ENCODE measurements around the gene EMILIN3.

DNA sequence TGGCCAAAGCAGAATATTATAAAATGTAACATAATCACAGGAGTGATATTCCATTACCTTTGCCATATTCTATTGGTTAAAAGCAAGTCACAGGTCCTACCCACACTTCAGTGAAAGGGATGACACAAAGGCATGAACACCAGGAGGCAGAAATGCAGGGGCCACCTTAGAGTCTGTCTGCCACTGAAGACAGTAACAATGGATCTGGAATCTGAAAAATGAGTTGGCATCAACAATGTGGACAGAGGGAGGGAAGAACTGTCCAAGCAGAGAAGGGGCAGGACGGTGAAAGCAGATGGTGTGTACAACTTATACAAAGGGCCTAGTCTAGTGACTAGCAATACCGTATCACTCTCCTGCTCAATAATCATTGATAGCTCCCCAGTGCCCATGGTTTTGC, 32.6 kb downstream of the EMILIN3 start:
- TF ChIP-seq CTCF (IDR thresholded peaks at IDR 0.05; ENCODE audit: insufficient read depth, low read length) = no peak
- TF ChIP-seq, protein P1, sequence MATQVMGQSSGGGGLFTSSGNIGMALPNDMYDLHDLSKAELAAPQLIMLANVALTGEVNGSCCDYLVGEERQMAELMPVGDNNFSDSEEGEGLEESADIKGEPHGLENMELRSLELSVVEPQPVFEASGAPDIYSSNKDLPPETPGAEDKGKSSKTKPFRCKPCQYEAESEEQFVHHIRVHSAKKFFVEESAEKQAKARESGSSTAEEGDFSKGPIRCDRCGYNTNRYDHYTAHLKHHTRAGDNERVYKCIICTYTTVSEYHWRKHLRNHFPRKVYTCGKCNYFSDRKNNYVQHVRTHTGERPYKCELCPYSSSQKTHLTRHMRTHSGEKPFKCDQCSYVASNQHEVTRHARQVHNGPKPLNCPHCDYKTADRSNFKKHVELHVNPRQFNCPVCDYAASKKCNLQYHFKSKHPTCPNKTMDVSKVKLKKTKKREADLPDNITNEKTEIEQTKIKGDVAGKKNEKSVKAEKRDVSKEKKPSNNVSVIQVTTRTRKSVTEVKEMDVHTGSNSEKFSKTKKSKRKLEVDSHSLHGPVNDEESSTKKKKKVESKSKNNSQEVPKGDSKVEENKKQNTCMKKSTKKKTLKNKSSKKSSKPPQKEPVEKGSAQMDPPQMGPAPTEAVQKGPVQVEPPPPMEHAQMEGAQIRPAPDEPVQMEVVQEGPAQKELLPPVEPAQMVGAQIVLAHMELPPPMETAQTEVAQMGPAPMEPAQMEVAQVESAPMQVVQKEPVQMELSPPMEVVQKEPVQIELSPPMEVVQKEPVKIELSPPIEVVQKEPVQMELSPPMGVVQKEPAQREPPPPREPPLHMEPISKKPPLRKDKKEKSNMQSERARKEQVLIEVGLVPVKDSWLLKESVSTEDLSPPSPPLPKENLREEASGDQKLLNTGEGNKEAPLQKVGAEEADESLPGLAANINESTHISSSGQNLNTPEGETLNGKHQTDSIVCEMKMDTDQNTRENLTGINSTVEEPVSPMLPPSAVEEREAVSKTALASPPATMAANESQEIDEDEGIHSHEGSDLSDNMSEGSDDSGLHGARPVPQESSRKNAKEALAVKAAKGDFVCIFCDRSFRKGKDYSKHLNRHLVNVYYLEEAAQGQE (IDR thresholded peaks at IDR 0.05; ENCODE audit: insufficient replicate concordance, low read depth) = no peak
- no peak for TF ChIP-seq GABPA (IDR thresholded peaks at IDR 0.05; ENCODE audit: low read depth)
- TF ChIP-seq POLR2AphosphoS5 (IDR thresholded peaks at IDR 0.05; ENCODE audit: low read depth) = no peak
- no peak for TF ChIP-seq SPI1 (IDR thresholded peaks at IDR 0.05; ENCODE audit: borderline replicate concordance, low read depth)
